Effector CD4-positive, alpha-beta T cell (primary cell): Measurements from ENCODE around the gene FBH1.
"Not testable (repeated sequence)": the region's sequence is repeated elsewhere in the genome, so short reads cannot be mapped to it uniquely, and the experiment has no call there.

ENCODE experiments used
- DNase-seq: peaks from one replicate; pipeline ENCODE4 v3.0.0-alpha.2; 2020

The FBH1 gene

DNA sequence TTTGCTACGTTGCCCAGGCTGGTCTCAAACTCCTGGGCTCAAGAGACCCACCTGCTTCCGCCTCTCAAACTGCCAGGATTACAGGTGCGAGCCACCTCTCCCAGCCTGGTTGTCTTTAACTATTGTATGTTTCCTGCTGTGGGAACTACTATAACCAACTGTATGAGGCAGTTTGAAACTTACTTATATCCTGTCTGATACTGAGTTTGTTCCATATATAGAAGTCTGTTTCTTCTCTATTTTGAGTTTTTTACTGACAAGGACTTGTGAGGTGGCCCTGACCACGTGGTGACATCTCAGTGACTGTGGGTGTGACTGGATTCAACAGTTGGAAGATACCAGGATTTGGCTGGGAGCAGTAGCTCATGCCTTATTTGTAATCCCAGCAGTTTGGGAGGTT is 14.2 kb downstream of the FBH1 start:
- no peak for DNase-seq

DNA sequence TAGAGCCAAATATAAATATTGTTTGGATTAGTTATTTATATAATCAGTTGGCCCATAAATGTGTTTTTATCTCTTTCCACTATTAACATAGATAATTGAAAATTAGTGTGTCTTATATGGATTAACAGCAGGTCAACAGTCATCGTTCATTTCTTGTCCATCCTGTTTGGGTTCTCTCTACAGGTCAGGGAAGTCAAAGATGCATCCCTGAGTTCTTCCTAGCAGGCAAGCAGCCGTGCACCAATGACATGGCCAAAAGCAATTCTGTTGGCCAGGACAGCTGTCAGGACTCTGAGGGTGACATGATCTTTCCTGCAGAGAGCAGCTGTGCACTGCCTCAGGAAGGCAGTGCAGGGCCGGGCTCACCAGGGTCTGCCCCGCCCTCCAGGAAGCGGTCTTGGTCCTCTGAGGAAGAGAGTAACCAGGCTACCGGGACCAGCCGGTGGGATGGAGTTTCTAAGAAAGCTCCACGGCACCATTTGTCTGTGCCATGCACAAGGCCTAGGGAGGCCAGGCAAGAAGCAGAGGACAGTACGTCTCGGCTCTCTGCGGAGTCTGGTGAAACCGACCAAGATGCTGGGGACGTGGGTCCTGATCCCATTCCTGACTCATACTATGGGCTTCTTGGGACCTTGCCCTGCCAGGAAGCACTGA is 15.9 kb downstream of the FBH1 start:
- DNase-seq, result no peak

DNA sequence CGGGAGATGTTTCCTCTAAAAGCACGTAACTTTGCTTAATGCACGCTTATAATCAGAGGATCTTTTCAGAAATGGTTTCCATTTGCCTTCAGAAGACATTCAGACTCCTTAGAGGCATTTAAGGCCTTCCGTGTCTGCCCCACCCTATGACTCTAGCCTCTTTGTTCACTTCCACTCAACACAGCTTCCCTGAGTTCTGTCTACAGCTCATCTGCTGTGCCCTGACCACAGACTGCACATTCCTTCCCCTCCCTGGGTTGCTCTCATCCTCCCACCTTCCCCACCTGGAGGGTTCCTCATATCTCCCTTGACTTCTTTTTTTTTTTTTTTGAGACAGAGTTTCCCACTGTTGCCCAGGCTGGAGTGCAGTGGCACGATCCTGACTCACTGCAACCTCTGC is 16.6 kb downstream of the FBH1 start:
- no peak for DNase-seq

DNA sequence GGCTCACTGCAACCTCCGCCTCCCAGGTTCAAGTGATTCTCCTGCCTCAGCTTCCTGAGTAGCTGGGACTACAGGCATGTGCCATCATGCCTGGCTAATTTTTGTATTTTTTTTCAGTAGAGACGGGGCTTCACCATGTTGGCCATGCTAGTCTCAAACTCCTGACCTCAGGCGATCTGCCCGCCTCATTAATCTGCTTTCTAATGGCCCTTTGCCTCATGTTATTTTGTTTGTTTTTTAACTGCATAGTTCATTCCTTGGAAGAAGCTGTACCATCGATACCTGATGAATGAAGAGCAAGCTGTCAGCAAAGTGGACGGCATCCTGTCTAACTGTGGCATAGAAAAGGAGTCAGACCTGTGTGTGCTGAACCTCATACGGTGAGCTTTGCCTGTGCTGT is 18.6 kb downstream of the FBH1 start:
- not testable (repeated sequence) for DNase-seq

DNA sequence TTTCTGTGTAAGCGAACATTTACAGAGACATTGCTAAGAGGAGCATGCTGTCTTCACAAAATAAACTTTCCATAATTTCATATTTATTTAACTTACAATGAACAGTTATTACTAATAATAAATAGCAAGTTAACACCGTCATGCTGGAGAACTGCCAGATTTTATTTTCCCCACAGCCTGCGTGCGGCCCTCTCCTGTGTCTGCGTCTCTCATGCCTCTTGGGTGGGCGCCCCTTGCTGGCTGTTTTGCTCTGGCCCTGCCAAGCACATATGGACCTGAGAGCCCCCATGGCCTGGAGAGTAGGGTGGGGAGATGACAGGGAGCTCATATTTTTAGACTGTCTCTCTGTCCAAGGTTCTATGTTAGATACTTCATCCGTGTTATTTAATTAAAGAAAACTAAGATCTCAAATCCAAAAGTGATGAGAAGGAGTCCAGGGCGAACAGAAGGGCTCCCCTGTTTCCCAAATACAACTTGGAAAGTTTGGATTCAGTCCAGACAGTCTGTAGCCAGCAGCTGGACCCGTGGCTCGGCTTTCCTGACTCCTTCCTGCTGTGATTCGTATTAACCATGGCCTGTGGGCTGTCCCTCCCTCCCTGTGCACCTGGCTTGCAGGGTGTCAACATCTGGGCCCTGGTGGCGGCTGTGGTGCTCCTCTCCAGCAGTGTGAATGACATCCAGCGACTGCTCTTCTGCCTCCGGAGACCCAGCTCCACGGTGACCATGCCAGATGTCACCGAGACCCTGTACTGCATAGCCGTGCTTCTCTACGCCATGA is 20.5 kb downstream of the FBH1 start:
- no peak for DNase-seq

DNA sequence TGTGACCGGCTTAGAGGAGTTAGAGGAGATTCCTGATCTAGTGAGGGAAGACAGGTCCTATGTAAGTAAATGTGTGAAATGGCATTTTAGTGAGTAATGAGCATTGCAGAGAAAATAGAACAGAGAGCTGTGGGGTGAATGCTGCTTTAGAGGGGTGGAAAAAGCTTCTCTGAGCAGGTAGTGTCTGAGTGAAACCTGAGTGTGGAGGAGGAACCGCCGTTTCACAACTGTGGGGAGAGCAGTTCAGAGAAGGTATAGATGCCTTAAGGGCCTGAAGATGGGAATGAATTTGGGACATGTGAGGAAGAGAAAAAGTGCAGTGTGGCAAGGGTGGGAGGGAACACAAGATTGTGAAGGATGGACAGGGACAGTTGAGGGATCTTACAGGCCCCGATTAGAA is 21.6 kb downstream of the FBH1 start:
- DNase-seq, result no peak

DNA sequence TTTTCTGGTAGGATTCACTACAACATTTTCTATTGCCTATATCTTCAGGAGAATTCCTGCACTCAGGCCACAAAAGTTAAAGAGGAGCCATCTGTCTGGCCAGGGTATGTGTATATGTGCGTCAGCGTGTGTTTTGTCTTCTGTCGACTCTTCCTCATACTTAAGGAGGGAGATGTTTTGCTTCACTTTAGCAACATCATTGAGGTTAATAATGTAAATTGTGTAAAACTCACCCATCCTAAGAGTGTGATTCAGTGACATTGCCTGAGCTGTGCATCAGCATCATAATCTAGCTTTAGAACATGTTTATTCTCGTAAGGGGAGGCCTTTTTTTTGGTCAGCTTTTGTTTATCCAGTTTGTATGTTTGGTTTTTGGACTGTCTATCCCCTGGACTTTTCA is 23.7 kb downstream of the FBH1 start:
- DNase-seq, result no peak

DNA sequence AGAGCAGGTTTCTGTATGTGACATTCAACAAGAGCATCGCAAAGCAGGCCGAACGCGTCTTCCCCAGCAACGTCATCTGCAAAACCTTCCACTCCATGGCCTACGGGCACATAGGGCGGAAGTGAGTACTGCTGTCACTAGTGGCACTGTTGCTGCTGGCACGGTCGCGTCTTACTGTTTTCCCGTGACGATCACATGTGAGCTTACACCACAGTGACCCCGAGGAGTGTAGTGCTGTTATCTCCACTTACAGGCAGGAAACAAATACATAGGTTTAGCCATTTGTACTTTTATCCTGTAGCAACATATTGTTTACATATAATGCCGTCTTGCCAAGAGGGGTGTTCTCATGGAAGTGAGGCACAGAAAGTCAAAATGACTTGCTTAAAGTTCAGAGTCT is 25.4 kb downstream of the FBH1 start:
- no peak for DNase-seq

DNA sequence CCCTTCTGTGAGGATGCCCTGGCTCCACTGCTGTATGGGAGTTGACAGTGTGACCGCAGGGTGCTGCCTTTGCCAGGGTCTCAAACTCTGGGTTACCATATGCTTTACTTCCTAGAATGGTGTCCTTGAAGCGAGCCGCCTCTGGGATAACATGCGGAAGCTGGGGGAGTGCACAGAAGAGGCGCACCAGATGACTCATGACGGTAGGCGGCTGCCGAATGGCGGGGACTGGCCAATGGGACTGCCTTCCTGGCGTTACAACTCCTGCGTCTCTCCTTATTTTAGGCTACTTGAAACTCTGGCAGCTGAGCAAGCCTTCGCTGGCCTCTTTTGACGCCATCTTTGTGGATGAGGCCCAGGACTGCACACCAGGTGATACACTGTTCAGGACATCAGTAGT is 27.3 kb downstream of the FBH1 start:
- DNase-seq, result no peak

DNA sequence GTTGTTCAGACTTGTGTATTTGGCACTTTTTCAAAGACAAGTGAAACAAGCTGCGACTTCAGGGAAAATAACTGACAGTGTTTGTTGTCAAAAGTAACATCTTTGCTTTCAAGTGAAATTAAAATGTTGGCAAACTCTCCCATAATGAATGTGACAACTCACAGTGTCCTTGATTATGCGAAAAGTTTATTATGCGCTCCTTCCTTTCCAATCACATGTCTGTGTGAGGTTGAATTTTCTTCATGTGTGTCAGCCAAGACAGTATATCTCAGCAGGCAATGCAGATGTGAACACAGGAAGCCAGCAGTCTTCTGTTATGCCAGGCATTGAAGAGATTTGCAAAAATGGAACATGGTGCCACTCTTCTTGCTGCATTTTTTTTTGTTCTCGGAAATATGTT is 28.7 kb downstream of the FBH1 start:
- no peak for DNase-seq

DNA sequence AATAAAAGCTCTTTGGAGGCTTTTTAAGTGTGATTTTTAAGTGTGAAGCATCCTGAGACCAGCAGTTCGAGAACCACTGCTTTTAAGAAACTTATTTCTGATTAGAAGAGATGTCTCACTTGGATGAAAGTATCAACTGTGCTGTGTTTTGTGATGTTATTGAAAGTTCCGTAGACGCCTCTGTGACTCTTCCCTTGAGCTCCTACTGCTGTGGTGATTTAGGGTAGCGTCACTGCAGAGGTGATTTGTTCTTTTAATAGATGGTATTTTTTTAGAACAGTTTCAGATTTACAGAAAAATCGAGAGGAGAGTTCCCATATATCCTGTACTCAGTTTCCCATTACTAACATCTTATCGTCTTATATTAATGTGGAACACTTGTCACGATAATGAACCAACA is 29.5 kb downstream of the FBH1 start:
- DNase-seq, result no peak

DNA sequence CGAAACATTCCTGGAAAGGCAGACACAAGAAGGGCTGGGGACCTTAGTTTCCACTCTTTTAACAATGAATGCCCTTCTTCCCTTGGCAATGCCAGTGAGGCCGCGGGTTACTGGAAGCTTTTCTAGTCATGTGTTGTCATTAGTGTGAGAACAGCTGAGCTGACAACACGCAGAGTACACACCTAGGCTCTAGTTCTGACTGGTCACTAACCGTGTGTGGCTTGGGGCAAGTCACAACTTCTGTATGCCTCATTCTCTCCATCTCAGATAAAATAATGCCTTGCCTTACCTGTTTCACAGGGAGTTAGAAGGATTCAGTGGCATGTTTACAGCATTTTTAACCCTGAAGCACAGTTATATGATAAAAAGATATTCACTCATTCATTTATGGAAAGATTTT is 31.7 kb downstream of the FBH1 start:
- no peak for DNase-seq

DNA sequence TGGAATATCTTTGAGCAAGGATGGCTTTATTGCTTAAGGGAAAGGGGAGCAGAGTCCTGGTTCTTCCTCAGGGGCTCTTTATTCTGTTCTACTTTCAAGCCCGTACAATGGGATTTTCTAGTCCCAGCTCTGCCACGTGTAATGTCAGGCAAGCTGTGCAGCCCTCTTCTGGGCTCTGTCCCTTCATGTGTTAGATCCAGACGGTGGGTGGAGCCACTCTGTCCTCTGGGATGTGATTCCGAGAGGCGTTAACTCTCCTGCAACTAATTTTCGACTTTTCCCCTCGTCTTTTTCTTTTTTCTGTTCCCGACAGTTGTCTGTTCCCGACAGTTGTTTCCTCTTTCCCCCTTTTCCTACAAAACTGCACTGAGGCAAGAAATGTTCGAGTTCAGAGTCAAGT is 34.8 kb downstream of the FBH1 start:
- no peak for DNase-seq

DNA sequence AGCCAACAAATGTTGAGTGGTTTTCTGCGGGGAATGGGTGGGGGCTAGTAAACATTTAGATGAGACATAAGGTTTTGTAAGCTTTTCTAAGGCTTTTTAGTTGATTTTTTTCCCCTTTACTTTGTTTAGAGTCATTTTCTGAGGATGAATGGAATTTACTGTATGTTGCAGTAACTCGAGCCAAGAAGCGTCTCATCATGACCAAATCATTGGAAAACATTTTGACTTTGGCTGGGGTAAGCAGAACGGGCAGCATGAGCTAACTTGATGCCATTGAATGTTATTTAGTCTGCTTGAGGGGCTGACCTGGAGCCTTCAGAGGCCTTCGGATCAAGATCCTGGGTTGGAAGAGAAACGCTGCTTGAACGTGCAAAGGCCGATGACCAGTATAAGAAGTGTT is 37.3 kb downstream of the FBH1 start:
- DNase-seq, result no peak

DNA sequence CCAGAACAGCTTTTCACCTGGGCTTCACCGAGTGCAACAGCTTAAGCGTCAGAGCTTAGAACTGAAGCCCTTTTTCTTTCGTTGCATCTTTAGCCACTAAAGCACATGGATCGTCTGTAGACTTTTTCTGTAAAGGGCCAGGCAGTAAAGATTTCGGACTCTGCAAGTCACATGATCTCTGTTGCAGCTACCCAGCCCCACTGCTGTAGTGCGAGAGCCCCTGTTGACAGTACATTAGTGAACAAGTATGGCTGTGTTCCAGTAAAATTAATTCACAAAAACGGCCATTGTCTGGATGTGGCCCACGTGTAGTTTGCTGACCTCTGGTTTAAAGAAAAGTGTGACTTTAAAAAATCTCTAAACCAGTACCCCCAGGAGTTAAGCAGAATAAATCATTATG is 39.4 kb downstream of the FBH1 start:
- DNase-seq, result no peak

DNA sequence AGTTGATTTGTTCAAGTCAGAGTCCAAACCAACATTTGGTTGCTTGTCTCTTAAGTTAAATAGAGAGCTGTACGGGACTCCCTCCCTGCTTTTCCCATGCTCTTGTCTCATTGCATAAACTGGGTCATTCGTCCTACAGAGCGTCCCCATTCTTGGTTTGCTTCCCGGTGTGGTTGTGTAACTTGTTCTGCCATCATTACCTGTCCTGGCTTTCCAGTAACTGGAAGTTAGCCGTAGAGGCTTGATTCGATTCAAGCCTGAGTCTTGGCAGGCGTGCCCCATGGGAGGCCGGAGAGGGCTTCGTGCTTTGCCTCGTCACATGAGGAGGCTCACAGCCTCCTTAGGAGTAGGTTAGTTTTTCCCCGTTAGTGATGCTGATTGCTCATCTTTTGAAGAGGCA is 40.2 kb downstream of the FBH1 start:
- no peak for DNase-seq

DNA sequence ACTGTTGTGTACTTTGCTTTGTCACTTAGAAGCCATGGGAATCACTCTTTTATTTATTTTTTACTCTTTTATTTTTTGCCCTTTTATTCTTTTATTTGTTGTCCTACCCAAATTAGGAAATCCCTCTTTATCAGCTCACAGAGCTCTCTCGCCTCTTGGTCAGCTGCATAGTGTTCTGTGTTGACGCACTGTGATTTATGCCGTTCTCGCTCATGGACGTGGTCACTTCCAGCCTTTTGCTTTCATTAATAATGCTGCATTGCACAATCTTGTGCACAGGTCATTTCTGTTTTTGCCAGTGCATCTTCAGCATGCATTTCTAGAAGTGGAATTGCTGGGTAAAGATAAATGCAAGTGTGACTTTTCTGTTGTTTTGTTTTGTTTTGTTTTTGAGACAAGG is 42.3 kb downstream of the FBH1 start:
- DNase-seq, result no peak

DNA sequence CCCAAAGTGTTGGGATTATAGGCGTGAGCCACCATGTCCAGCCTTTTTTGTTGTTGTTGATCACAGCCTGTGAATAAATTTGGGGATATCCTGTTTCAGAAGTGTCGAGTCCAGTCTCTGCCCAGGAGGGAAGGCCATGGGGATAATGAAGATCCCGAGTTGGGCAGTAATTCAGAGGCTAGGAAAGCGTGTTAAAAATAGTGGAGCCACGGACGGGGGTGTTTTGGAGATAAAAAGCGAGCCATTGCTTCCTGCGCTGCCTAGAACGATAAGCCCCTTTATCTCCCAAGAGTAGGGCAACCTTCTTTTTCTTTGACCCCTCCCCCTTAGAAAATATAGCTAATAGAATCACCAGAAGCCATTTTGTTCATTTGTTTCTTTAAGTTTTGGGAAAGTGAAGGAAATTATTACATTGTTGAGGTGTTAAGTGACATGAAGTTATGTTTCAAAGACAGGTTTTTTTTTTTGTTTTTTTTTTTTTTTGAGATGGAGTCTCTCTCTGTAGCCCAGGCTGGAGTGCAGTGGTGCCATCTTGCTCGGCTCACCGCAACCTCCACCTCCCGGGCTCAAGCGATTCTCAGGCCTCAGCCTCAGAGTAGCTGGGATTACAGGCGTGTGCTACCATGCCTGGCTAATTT is 44.0 kb downstream of the FBH1 start:
- no peak for DNase-seq

DNA sequence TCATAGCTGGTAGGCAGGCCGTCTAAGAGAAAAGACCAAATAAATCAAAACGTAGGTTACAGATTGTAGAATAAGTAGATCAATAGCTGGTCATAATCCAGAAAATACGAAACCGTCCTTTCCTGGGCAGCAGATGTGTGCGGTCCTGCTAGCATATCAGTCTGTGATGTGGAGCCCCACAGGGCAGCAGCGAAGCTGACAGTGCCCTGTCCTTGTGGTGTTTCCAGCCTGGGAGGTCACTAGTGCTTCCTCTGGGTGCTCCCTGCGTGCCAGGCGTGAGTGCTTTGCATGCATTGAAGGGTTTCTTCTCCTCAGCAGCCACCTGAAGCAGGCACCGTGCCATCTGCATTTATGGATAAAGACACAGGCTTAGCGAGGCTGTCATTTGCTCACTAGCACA is 45.6 kb downstream of the FBH1 start:
- no peak for DNase-seq

DNA sequence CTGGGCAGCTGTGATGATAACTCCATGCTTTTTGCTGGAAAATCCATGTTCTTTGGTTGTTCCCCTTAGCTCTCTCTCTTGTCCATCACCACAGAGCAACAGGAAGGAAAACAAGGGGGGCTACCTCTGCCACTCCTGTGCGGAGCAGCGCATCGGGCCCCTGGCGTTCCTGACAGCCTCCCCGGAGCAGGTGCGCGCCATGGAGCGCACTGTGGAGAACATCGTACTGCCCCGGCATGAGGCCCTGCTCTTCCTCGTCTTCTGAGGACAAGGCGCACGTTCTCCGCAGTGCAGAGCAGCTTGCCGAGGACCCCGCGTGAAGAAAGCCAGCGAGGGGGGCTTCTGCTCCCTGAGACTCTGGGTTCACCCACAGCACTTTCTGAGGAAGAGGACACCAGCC is 47.0 kb downstream of the FBH1 start:
- DNase-seq, result no peak

DNA sequence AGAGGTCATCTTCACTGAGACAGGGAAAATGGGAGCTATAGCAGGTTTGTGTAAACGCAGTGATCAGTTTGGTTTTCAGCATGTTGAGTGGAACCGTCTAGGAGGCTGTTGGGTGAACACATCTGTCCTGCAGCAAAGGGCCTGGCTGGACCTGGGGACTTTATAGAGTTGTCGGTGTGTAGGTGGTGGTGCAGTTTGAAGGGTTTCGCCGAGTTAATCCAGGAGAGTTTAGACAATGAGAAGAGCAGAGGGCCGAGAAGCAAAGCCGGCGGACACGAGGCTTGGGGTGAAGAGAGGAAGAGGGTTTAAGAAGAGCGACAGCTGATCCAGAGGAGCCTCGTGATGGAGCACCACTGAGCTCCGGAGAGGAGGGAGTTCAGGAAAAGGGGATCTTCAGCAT is 48.2 kb downstream of the FBH1 start:
- no peak for DNase-seq

DNA sequence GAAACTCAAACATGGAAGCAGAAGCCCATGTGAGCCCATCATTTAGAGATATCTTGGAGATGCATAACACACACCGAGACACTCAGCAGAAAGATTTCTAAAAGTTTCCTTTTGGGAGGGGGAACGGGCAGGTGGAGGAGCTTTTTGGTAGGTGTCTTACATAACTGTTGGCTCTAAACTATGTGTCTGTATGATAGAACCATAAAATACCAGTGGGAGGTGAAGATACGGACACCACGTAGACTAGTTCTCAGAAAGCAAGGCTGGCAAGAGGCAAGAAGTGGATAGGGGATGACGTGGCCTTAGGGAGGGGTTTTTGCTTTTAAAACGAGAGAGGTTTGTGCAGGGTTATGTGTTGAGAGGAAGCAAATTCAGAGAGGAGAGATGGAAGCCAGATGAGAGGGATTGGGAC is 50.8 kb downstream of the FBH1 start:
- DNase-seq, result no peak

DNA sequence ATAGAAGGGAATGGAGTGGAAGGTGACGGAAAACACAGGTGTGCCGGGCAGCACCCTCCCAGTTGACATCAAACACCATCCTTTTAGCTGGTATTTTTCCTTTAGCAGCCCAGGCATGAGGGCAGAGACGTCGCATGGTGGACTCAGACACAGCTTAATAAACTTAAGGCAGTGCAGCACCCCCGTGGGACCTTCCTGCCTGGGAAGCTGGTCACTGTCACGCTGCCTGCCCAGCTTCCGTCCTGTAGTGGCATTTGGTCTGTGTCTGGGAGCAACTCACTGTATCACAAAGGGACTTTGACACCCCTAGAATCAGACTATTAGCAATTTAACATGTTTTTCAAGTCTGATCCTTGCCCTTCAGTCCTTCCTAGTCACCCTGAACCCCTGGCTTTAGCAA is 51.5 kb downstream of the FBH1 start:
- DNase-seq, result no peak

DNA sequence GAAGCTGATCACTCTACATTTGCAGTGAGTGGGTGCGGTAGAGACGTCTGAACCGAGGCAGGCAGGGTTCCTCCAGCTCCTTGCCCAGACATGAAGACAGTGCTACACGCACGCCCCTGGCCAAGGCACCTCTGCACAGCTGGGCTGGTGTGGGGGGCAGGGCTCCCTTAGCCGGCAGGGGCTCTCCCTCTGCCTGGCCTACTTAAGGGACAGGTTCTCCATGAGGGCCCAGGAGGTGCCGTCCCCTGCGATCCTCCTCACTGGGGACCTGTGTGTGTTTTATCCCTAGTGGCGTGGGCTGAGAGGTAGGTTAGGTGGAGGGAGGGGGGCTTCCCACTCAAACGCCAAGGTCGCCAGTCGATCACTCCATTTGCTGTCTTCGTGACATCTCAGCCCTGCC is 52.0 kb downstream of the FBH1 start:
- DNase-seq, result no peak

DNA sequence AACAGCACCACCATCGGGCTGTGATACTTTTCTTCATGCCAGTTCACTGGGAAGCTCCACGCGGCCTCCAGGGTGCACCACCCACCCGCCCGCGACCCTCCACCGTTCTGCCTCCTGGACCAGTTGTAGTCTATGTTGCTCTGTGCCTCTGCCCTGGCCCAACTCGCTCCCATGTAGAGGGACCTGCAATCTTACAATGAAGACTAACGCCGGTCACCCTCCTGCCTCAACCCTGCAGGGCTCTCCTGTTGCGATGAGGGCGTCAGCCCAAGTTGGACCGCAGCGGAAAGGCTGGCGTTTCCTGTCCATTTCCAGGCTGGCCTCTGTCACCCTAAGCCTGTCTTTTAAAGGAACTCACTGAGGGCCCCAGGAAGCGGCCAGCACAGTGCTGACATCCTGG is 52.4 kb downstream of the FBH1 start:
- DNase-seq, result no peak
